Peyer's patch (tissue), 4 donors: Measurements from ENCODE around the gene HOMEZ. TPM values are rescaled to one million over a fixed set of nuclear protein-coding genes. Genes with fewer than 3 reads are reported as not detected.
"Not testable (repeated sequence)": the region's sequence is repeated elsewhere in the genome, so short reads cannot be mapped to it uniquely, and the experiment has no call there.

Experiments used
- DNase-seq, 3 donors: peaks; one replicate each; pipeline ENCODE4 v3.0.0-alpha.2; 2017 to 2019
- H3K27ac ChIP-seq, 4 donors: fragments of 200-600 bp; sonication (generic); one replicate each; pipeline ENCODE4 v1.5.1; 2016 to 2019
- H3K27me3 ChIP-seq, 2 donors: fragments of 200-600 bp; sonication (generic); one replicate each; pipeline ENCODE4 v1.5.1; 2019
- H3K36me3 ChIP-seq, 3 donors: fragments of 200-600 bp; sonication (generic); one replicate each; pipeline ENCODE4 v1.5.1; 2016 to 2019
- H3K4me1 ChIP-seq, 4 donors: fragments of 200-600 bp; sonication (generic); one replicate each; pipeline ENCODE4 v1.5.1; 2016 to 2019
- H3K4me3 ChIP-seq, 4 donors: fragments of 200-600 bp; sonication (generic); 1 replicate in 3 of 4; 2 replicates in 1 of 4; pipeline ENCODE4 v1.5.1; 2016 to 2019; ENCODE audit warnings: mild to moderate bottlenecking in 1 of 4
- H3K9me3 ChIP-seq, 4 donors: fragments of 200-600 bp; sonication (generic); one replicate each; pipeline ENCODE4 v1.5.1; 2016 to 2019; ENCODE audit warnings: mild to moderate bottlenecking in 1 of 4
- POLR2A ChIP-seq, 2 donors: fragments of 450-650 bp; IDR thresholded peaks; one replicate each; pipeline ENCODE4 v1.5.1; 2017; ENCODE audit warnings: antibody characterized with exemption in 2 of 2, mild to moderate bottlenecking in 2 of 2, moderate library complexity in 2 of 2
- total RNA-seq, 4 donors: library from RNA; depleted of rRNA; stranded (reverse); fragments of >200 nt; gene quantifications; one replicate each; pipeline ENCODE4 v1.1.0, GENCODE V29; 2016
- TF ChIP-seq, protein P1 (sequence below), 6 experiments: fragments of 450-650 bp in 4 of 6; fragments of 200-600 bp in 2 of 6; sonication (generic) in 1 of 6; IDR thresholded peaks; one replicate each; pipeline ENCODE4 v1.5.1; 2017 to 2019; ENCODE audit warnings: antibody characterized with exemption in 6 of 6, mild to moderate bottlenecking in 3 of 6, moderate library complexity in 1 of 6

HOMEZ gene, protein sequence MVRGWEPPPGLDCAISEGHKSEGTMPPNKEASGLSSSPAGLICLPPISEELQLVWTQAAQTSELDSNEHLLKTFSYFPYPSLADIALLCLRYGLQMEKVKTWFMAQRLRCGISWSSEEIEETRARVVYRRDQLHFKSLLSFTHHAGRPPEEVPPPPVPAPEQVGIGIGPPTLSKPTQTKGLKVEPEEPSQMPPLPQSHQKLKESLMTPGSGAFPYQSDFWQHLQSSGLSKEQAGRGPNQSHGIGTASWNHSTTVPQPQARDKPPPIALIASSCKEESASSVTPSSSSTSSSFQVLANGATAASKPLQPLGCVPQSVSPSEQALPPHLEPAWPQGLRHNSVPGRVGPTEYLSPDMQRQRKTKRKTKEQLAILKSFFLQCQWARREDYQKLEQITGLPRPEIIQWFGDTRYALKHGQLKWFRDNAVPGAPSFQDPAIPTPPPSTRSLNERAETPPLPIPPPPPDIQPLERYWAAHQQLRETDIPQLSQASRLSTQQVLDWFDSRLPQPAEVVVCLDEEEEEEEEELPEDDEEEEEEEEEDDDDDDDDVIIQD
- total RNA-seq = 10 to 100 TPM; 10.5 to 23.9 (median 15.0) TPM

DNA sequence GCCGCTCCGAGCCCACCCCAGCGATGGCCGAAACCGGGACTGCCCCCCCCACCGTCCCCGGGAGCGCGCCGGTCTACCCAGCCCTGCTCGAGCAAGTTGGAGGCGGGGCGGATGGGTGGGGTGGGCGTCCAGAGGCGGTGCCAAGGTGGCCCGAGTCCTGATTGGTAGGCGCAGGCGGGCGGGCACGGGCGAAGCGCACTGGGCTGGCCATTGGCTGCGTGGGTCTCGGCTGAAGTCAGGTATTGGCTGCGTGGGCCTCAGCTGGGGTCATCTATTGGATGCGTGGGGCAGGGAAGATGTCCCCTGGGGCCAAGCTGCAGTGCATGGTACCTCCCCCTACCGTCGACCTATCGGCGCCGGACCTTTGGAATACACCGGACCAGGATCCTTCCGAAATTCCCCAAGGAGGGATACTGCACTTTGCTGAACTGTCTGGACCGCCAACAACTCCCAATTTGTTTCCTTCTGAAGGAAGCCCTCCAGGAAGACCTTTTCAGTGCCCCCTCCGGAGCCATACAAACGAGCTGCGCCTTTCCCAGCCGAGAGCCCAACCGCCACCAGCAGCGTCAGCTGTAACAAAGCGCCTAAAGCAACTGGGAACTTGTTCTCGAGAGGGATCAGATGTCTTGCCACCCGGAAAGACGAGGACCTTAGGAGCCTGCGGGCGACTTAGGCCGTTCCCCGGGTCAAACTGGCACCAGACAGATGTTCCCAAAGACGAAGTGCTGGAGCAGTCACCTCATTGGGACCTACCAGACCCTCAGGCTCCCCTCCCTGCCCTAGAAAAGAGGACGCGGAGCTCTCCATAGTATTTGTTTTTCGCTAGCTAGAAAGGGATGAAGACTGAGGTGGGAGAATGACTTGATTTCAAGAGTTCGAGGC lies at the start of gene HOMEZ:
Gene HOMEZ (minus strand): TSS at position 113 of the 882 bp plus-strand sequence. CDS start 180 bp downstream, outside the sequence.
- Histone ChIP-seq H3K36me3 (no peaks in the 10 kb centered on the region), H3K4me1 (peaks cover 0 to 13% (median 0%) of the 10 kb centered on the region in 4 donors), H3K27ac (peak within 1 kb of the TSS; percentile 89 to 96 (median 93)), H3K27me3 (no peaks in the 10 kb centered on the region), H3K4me3 (peak within 1 kb of the TSS; percentile 88 to 99 (median 94)), H3K9me3 (no peaks in the 10 kb centered on the region)
- TF ChIP-seq POLR2A (IDR thresholded peaks at IDR 0.05) = peak; percentile 53 to 70
- TF ChIP-seq, protein P1, sequence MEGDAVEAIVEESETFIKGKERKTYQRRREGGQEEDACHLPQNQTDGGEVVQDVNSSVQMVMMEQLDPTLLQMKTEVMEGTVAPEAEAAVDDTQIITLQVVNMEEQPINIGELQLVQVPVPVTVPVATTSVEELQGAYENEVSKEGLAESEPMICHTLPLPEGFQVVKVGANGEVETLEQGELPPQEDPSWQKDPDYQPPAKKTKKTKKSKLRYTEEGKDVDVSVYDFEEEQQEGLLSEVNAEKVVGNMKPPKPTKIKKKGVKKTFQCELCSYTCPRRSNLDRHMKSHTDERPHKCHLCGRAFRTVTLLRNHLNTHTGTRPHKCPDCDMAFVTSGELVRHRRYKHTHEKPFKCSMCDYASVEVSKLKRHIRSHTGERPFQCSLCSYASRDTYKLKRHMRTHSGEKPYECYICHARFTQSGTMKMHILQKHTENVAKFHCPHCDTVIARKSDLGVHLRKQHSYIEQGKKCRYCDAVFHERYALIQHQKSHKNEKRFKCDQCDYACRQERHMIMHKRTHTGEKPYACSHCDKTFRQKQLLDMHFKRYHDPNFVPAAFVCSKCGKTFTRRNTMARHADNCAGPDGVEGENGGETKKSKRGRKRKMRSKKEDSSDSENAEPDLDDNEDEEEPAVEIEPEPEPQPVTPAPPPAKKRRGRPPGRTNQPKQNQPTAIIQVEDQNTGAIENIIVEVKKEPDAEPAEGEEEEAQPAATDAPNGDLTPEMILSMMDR (IDR thresholded peaks at IDR 0.05) = peak in 4 of 6 experiments; percentile 6 to 27 (median 13)
- DNase-seq = peak; percentile 98 to 99 (median 99)

DNA sequence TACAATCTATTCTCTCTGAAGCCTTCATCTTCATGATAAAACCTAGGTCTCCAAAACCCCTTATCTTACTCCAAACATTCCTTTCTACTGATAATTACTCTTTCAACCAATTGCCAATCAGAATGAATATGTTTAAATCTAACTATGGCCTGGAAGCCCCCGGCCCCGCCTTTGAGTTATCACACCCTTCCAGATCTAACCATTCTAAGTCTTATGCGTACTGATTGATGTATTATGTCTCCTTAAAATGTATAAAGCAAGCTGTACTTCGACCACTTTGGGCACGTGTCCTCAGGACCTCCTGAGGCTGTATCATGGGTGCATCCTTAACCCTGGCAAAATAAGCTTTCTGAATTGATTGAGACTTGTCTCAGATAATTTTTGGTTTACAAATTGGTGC lies 49.7 kb upstream of the HOMEZ start:
- DNase-seq = no peak
- no peak overlapping the region for H3K27ac ChIP-seq

DNA sequence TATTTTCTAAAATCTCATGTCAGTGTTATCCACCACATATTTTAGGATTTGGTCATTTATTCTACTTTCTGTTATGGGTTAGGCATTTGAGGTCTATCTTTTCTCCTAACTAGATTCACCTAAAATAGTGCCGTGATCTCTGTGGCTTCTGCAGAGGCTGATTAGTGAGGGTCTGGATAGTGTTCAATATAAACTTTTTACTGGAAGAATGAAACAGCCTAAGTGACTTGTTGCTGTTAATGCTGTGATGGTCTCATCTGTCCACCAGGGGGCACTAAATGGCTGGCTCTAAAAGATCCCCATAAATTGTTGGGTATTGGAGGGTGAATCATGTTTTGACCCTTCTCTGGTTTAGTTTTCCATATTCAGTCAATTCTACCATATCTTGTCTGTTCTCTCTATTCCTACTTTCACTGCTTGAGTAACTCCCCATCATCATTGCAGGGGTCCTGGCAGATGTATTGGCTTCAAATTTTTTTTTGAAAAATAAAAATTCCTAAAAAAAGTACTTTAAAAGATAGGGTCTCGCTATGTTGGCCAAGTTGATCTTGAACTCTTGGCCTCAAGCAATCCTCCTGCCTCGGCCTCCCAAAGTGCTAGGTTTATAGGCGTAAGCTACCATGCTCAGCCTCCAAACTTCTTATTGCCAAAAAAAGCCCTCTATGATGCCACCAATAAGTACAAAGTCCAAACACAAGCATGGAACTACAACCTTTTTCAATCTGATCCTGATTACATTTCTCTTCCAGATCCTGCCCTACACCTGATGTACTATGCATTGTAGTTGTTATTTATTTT lies 42.2 kb upstream of the HOMEZ start:
- Histone ChIP-seq H3K36me3 (peaks cover 0 to 23% (median 0%) of the 10 kb centered on the region in 3 donors), H3K4me1 (peaks cover 0 to 5% (median 2%) of the 10 kb centered on the region in 4 donors), H3K27ac (no peak overlapping the region), H3K4me3 (no peak overlapping the region), H3K9me3 (no peaks in the 10 kb centered on the region), H3K27me3 (no peaks in the 10 kb centered on the region)
- TF ChIP-seq, protein P1 (IDR thresholded peaks at IDR 0.05) = peak; percentile 82 to 92 (median 88)
- no peak for TF ChIP-seq POLR2A (IDR thresholded peaks at IDR 0.05)
- peak in 2 of 3 donors; percentile 60 to 90 for DNase-seq

More for the DNA sequence above, 49.7 kb upstream of the HOMEZ start:
- no peaks in the 10 kb centered on the region for H3K27me3 ChIP-seq
- H3K36me3 ChIP-seq = no peaks in the 10 kb centered on the region
- no peaks in the 10 kb centered on the region for H3K9me3 ChIP-seq
- H3K4me3 ChIP-seq = no peak overlapping the region
- no peaks in the 10 kb centered on the region for H3K4me1 ChIP-seq
- no peak for TF ChIP-seq POLR2A (IDR thresholded peaks at IDR 0.05)
- TF ChIP-seq, protein P1 (IDR thresholded peaks at IDR 0.05) = no peak

DNA sequence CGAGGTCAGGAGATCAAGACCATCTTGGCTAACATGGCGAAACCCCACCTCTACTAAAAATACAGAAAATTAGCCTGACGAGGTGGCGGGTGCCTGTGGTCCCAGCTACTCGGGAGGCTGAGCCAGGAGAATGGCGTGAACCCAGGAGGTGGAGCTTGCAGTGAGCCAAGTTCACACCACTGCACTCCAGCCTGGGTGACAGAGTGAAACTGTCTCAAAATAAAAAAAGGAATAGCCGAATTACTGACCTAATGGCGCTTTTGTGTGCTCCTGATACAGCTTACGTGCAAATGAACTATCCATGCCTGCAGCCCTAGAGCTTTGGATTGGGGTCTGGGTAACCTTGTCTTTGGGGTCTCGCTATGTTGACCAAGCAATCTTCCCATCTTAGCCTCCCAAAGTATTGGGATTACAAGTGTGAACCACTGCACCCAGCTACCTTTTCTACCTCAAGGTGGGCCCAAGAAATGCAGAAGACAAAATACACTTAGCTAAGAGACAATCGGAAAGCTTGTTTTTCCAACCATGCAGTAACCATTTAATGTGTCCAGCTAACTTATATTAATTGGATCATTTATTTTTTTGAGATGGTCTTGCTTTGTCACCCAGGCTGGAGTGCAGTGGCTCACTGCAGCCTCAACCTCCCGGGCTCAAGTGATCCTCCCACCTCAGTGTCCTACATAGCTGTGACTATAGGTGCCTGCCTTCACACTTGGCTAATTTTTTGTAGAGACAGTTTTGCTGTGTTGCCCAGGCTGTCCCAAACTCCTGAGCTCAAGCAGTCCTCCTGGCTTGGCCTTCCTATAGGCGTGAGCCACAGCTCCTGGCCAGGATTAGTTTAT lies 40.8 kb upstream of the HOMEZ start:
- peaks cover 0 to 14% (median 9%) of the 10 kb centered on the region in 4 donors for H3K4me1 ChIP-seq
- no peak overlapping the region for H3K4me3 ChIP-seq
- no peak for TF ChIP-seq POLR2A (IDR thresholded peaks at IDR 0.05)
- TF ChIP-seq, protein P1 (IDR thresholded peaks at IDR 0.05) = no peak
- H3K9me3 ChIP-seq = no peaks in the 10 kb centered on the region
- DNase-seq = no peak
- peaks cover 0 to 27% (median 0%) of the 10 kb centered on the region in 3 donors for H3K36me3 ChIP-seq
- H3K27me3 ChIP-seq = no peaks in the 10 kb centered on the region
- no peak overlapping the region for H3K27ac ChIP-seq

GRCh38 chr14:23325746-23326145 lies 39.8 kb upstream of the HOMEZ start:
- H3K4me3 ChIP-seq, H3K9me3 ChIP-seq, H3K27me3 ChIP-seq, DNase-seq, H3K27ac ChIP-seq: not testable (repeated sequence)
- Histone ChIP-seq H3K36me3 (peaks cover 0 to 27% (median 0%) of the 10 kb centered on the region in 3 donors), H3K4me1 (peaks cover 0 to 14% (median 9%) of the 10 kb centered on the region in 4 donors)
